K562 (cell line): ENCODE results near the gene MEF2D. TPM values are rescaled to one million over a fixed set of nuclear protein-coding genes. Genes with fewer than 3 reads are reported as not detected.

Experiments used
- CHD2 ChIP-seq: IDR thresholded peaks from 2 replicates; pipeline ENCODE4 v1.6.1; 2011; ENCODE audit warnings: low read depth, low read length
- E2F5 ChIP-seq: sonication (generic); formaldehyde crosslinking; IDR thresholded peaks from 2 replicates; pipeline ENCODE4 v1.8.0; 2022; ENCODE audit warnings: mild to moderate bottlenecking, missing genetic modification reagents
- ILF3 ChIP-seq: fragments of 450-650 bp; IDR thresholded peaks from 2 replicates; pipeline ENCODE4 v1.6.1; 2018; ENCODE audit warnings: antibody characterized with exemption, mild to moderate bottlenecking, moderate library complexity, borderline replicate concordance
- JUND ChIP-seq, 2 experiments: IDR thresholded peaks; 2 replicates in 1 of 2; 3 replicates in 1 of 2; pipeline ENCODE4 v1.6.1; 2011; ENCODE audit warnings: borderline replicate concordance in 2 of 2, low read depth in 2 of 2, low read length in 2 of 2, improper control_type of control experiment in 1 of 2, missing biosample characterization in 1 of 2, missing genetic modification characterization in 1 of 2, missing genetic modification reagents in 1 of 2
- NR1H2 ChIP-seq: sonication (generic); formaldehyde crosslinking; IDR thresholded peaks from 2 replicates; pipeline ENCODE4 v1.4.0; 2020; ENCODE audit warnings: mild to moderate bottlenecking, missing genetic modification reagents
- SOX6 ChIP-seq: fragments of 450-650 bp; IDR thresholded peaks from 2 replicates; pipeline ENCODE4 v1.6.1; 2014; ENCODE audit warnings: mild to moderate bottlenecking
- THRA ChIP-seq: fragments of 450-650 bp; IDR thresholded peaks from 2 replicates; pipeline ENCODE4 v1.6.1; 2017; ENCODE audit warnings: mild to moderate bottlenecking, moderate library complexity
- ZNF121 ChIP-seq: sonication (generic); formaldehyde crosslinking; conservative IDR thresholded peaks from 2 replicates; pipeline ENCODE4 v1.8.0; 2022; ENCODE audit warnings: missing genetic modification reagents
- polyA plus RNA-seq, 8 experiments: library from polyadenylated mRNA; depleted of rRNA in 4 of 8; stranded (reverse) in 5 of 8; unstranded in 3 of 8; fragments of >200 nt; fragmentation: Nextera tagmentation in 2 of 8; fragmentation: Illumina TruSeq in 1 of 8; extraction: Ambion mirVana in 2 of 8; extraction: Trizol in 1 of 8; gene quantifications; 2 replicates each; pipeline versions ENCODE4 v1.2.1 to v1.2.3, GENCODE V29; 2011 to 2014; ENCODE audit warnings: inconsistent platforms in 1 of 8, missing spikeins in 1 of 8
- total RNA-seq, 7 experiments: library from RNA; depleted of rRNA in 6 of 7; stranded (reverse); fragments of >200 nt in 6 of 7; fragmentation: Illumina TruSeq in 2 of 7; extraction: Trizol in 2 of 7; gene quantifications; 2 replicates each; pipeline versions ENCODE4 v1.2.1 to v1.2.3, GENCODE V29; 2011 to 2021; ENCODE audit warnings: low replicate concordance in 1 of 7
- TF ChIP-seq, protein P1 (sequence below): fragments of 250-450 bp; sonication (Bioruptor Pico); IDR thresholded peaks from 2 replicates; pipeline ENCODE4 v1.4.0; 2020
- TF ChIP-seq, protein P2 (sequence below): fragments of 450-650 bp; IDR thresholded peaks from 2 replicates; pipeline ENCODE4 v1.6.1; 2018; ENCODE audit not compliant: partially characterized antibody
- TF ChIP-seq, protein P3 (sequence below): fragments of 450-650 bp; IDR thresholded peaks from 2 replicates; pipeline ENCODE4 v1.6.1; 2016; ENCODE audit warnings: missing biosample characterization, missing genetic modification characterization

Gene MEF2D
- total and polyA plus RNA-seq, 9 of the 15 experiments (the other 6 are each of a cell fraction or from before 2014, with no cell fraction given), result 0.10 to 19.5 (median 2.6) TPM

- TF ChIP-seq ILF3 (no peak), E2F5 (CRISPR knock-in tag) (peak; percentile 90), JUND (IDR thresholded peaks at IDR 0.05; ENCODE audit: borderline replicate concordance, low read depth, low read length) (no peak), JUND (tag; IDR thresholded peaks at IDR 0.05; ENCODE audit: borderline replicate concordance, low read depth, low read length) (peak; percentile 74; the same call in 1 of the 3 replicates), THRA (no peak), SOX6 (peak; percentile 39; the same call in 1 of the 2 replicates), CHD2 (peak; percentile 53; the same call in 1 of the 2 replicates), NR1H2 (CRISPR knock-in tag) (no peak), ZNF121 (CRISPR knock-in tag) (no peak; the same call in 1 of the 2 replicates)
- TF ChIP-seq, protein P1, sequence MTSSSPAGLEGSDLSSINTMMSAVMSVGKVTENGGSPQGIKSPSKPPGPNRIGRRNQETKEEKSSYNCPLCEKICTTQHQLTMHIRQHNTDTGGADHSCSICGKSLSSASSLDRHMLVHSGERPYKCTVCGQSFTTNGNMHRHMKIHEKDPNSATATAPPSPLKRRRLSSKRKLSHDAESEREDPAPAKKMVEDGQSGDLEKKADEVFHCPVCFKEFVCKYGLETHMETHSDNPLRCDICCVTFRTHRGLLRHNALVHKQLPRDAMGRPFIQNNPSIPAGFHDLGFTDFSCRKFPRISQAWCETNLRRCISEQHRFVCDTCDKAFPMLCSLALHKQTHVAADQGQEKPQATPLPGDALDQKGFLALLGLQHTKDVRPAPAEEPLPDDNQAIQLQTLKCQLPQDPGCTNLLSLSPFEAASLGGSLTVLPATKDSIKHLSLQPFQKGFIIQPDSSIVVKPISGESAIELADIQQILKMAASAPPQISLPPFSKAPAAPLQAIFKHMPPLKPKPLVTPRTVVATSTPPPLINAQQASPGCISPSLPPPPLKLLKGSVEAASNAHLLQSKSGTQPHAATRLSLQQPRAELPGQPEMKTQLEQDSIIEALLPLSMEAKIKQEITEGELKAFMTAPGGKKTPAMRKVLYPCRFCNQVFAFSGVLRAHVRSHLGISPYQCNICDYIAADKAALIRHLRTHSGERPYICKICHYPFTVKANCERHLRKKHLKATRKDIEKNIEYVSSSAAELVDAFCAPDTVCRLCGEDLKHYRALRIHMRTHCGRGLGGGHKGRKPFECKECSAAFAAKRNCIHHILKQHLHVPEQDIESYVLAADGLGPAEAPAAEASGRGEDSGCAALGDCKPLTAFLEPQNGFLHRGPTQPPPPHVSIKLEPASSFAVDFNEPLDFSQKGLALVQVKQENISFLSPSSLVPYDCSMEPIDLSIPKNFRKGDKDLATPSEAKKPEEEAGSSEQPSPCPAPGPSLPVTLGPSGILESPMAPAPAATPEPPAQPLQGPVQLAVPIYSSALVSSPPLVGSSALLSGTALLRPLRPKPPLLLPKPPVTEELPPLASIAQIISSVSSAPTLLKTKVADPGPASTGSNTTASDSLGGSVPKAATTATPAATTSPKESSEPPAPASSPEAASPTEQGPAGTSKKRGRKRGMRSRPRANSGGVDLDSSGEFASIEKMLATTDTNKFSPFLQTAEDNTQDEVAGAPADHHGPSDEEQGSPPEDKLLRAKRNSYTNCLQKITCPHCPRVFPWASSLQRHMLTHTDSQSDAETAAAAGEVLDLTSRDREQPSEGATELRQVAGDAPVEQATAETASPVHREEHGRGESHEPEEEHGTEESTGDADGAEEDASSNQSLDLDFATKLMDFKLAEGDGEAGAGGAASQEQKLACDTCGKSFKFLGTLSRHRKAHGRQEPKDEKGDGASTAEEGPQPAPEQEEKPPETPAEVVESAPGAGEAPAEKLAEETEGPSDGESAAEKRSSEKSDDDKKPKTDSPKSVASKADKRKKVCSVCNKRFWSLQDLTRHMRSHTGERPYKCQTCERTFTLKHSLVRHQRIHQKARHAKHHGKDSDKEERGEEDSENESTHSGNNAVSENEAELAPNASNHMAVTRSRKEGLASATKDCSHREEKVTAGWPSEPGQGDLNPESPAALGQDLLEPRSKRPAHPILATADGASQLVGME (CRISPR knock-in tag), result peak; percentile 80; the same call in 1 of the 2 replicates
- TF ChIP-seq, protein P2, sequence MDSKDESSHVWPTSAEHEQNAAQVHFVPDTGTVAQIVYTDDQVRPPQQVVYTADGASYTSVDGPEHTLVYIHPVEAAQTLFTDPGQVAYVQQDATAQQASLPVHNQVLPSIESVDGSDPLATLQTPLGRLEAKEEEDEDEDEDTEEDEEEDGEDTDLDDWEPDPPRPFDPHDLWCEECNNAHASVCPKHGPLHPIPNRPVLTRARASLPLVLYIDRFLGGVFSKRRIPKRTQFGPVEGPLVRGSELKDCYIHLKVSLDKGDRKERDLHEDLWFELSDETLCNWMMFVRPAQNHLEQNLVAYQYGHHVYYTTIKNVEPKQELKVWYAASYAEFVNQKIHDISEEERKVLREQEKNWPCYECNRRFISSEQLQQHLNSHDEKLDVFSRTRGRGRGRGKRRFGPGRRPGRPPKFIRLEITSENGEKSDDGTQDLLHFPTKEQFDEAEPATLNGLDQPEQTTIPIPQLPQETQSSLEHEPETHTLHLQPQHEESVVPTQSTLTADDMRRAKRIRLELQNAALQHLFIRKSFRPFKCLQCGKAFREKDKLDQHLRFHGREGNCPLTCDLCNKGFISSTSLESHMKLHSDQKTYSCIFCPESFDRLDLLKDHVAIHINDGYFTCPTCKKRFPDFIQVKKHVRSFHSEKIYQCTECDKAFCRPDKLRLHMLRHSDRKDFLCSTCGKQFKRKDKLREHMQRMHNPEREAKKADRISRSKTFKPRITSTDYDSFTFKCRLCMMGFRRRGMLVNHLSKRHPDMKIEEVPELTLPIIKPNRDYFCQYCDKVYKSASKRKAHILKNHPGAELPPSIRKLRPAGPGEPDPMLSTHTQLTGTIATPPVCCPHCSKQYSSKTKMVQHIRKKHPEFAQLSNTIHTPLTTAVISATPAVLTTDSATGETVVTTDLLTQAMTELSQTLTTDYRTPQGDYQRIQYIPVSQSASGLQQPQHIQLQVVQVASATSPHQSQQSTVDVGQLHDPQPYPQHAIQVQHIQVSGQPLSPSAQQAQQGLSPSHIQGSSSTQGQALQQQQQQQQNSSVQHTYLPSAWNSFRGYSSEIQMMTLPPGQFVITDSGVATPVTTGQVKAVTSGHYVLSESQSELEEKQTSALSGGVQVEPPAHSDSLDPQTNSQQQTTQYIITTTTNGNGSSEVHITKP, result peak; percentile 63
- TF ChIP-seq, protein P3, sequence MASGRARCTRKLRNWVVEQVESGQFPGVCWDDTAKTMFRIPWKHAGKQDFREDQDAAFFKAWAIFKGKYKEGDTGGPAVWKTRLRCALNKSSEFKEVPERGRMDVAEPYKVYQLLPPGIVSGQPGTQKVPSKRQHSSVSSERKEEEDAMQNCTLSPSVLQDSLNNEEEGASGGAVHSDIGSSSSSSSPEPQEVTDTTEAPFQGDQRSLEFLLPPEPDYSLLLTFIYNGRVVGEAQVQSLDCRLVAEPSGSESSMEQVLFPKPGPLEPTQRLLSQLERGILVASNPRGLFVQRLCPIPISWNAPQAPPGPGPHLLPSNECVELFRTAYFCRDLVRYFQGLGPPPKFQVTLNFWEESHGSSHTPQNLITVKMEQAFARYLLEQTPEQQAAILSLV (tag), result no peak
Observed at GRCh38 chr1:156500793-156501506, 375 bp upstream of the MEF2D start (continued).
